ENCODE data around the gene ZNF780A.
A peak's percentile ranks its signal among the peaks of the same experiment; 100 is the strongest.
"Not testable (repeated sequence)": the region's sequence is repeated elsewhere in the genome, so short reads cannot be mapped to it uniquely, and the experiment has no call there.

Gene ZNF780A

DNA sequence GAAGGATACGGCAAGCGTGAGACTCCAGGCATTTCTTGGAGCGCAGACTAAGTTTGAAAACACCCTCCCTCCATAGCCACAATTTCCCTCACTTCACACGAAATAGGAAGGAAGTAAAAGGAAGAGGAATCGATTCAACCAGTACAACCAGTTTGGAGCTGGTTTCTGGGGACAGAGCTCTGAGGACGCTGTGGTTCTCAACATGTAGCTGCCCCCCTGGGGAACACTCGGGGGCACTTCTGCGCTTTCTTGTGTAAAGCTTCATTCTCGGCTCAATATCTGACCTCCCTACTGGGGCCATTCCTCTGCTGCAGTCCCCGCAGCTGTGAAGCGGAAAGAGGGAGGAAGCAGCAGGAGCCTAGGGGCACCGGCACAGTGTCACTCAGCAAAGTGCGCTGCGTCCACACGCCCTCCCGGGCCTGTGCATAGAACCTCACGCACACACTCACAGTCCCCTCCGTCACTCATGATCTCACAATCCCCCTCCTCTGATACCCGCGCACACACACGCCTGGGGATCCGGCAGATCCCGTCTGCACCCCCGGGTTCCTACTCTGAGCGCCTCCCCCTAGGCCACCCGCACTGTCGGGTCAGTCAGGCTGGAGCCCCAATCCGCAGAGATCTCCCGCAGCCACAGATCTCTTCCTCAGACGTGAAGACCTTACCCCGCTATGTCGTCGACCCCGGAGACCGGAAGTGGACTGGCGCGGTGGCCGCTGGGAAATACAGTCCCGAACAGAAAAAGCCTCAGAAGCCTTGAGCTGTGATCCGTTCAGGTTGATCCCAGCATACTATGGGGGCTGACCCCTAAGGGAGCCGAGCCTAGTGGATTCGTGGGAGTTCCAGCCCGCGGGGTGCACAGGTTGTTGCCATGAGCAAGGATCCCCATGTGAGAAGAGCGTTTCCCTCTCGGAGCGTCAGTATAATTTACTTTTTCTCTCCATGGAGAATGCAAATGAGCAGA, at the start of gene ZNF780A:
Gene ZNF780A, minus strand, starts transcription at position 703 of the 964 bp plus-strand sequence. CDS start 6,190 bp downstream, outside the sequence.
- Mint-ChIP-seq H3K27ac (peak within 1 kb of the TSS; percentile 99), H3K27me3 (peaks cover 21% of the 10 kb centered on the region), H3K9me3 (peaks cover 9% of the 10 kb centered on the region), H3K4me1 (peaks cover 37% of the 10 kb centered on the region), H3K36me3 (peaks cover 20% of the 10 kb centered on the region), H3K4me3 (peak within 1 kb of the TSS; percentile 100)
- ATAC-seq, result peak; percentile 94

- peaks cover 12% of the 10 kb centered on the region for H3K4me1 Mint-ChIP-seq
- no peak overlapping the region for H3K27ac Mint-ChIP-seq
- ATAC-seq, result no peak
- H3K36me3 Mint-ChIP-seq, result no peaks in the 10 kb centered on the region
- peaks cover 20% of the 10 kb centered on the region for H3K27me3 Mint-ChIP-seq
- H3K4me3 Mint-ChIP-seq, result no peak overlapping the region
- H3K9me3 Mint-ChIP-seq, result no peaks in the 10 kb centered on the region
These were observed 49.0 kb upstream of the ZNF780A start for GRCh38 chr19:40139533-40140287.

- H3K9me3 Mint-ChIP-seq, result no peaks in the 10 kb centered on the region
- peaks cover 22% of the 10 kb centered on the region for H3K27me3 Mint-ChIP-seq
- no peak overlapping the region for H3K4me3 Mint-ChIP-seq
- no peaks in the 10 kb centered on the region for H3K36me3 Mint-ChIP-seq
- no peak for ATAC-seq
- H3K4me1 Mint-ChIP-seq, result no peaks in the 10 kb centered on the region
- H3K27ac Mint-ChIP-seq, result no peak overlapping the region
These were observed 46.1 kb upstream of the ZNF780A start for GRCh38 chr19:40136818-40137217.

GRCh38 chr19:40134866-40135265, 44.1 kb upstream of the ZNF780A start:
- no peak for ATAC-seq
- Mint-ChIP-seq H3K27me3 (peaks cover 40% of the 10 kb centered on the region), H3K4me3 (no peak overlapping the region), H3K4me1 (no peaks in the 10 kb centered on the region), H3K27ac (no peak overlapping the region), H3K9me3 (no peaks in the 10 kb centered on the region), H3K36me3 (no peaks in the 10 kb centered on the region)

DNA sequence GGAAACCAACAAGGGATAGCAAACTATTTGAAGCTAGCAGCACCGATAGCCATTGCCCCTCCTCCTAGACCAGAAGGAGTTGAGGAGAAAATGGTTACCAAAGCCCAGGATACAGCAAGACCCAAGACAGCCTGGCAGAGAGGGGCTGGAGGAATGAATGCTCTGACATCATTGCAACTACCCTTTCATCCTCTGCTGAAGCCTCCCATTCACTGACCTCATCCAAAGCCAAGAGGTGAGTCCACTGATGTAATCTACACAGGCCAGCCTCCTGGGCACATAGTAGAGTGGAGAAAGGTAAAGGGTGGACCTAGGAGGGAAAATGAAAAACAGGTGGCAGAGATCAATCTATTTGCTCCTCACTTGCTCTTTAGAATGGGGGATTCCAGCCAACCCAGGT, 42.7 kb upstream of the ZNF780A start:
- H3K27me3 Mint-ChIP-seq, result peaks cover 48% of the 10 kb centered on the region
- H3K4me3 Mint-ChIP-seq, result no peak overlapping the region
- H3K4me1 Mint-ChIP-seq, result no peaks in the 10 kb centered on the region
- no peaks in the 10 kb centered on the region for H3K36me3 Mint-ChIP-seq
- H3K27ac Mint-ChIP-seq, result no peak overlapping the region
- no peak for ATAC-seq
- H3K9me3 Mint-ChIP-seq, result peaks cover 5% of the 10 kb centered on the region

DNA sequence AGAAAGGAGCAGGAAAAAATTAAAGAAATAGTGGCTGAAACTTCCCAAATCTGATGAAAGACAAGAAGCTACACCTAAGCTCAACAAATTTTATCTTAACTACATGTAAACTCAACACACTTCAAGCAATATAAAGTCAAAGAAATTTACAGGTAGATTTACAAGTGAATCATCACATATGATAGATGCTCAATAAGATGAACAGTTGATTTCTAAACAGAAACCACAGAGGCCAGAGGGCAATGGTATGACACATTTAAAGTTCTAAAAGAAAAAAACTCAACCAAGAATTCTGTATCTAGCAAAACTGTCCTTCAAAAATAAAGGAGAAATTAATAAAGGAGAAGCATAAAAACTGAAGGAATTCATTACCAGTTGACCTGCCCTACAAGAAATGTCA, 39.3 kb upstream of the ZNF780A start:
- Mint-ChIP-seq H3K9me3 (peaks cover 5% of the 10 kb centered on the region), H3K27ac (no peak overlapping the region), H3K4me3 (no peak overlapping the region), H3K36me3 (no peaks in the 10 kb centered on the region), H3K4me1 (no peaks in the 10 kb centered on the region), H3K27me3 (peaks cover 61% of the 10 kb centered on the region)
- no peak for ATAC-seq

GRCh38 chr19:40129425-40129824, 38.7 kb upstream of the ZNF780A start:
- Mint-ChIP-seq H3K27ac (no peak overlapping the region), H3K4me1 (no peaks in the 10 kb centered on the region), H3K9me3 (peaks cover 5% of the 10 kb centered on the region), H3K4me3 (no peak overlapping the region), H3K27me3 (peaks cover 59% of the 10 kb centered on the region), H3K36me3 (no peaks in the 10 kb centered on the region)
- ATAC-seq, result no peak

DNA sequence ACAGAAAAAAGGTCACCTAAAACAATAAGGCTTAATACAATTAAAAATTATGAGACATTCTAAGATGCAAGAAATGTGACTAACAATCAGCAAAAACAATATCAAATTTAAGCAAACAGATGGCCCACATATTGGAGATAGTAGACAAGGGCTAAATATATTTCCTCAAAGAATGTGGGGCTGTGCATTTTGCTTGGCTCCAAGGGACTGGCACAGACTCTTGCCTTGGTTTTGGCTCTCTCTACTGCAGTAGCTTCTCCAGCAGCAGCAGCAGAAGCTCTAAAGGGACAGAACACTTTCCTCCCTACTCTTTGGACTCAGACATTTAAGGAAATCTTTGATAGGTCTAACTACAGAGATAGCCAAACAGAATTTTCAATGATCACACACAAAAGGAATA, 38.2 kb upstream of the ZNF780A start:
- Mint-ChIP-seq H3K4me3 (no peak overlapping the region), H3K4me1 (no peaks in the 10 kb centered on the region), H3K27me3 (peaks cover 59% of the 10 kb centered on the region), H3K27ac (no peak overlapping the region), H3K9me3 (peaks cover 5% of the 10 kb centered on the region), H3K36me3 (no peaks in the 10 kb centered on the region)
- ATAC-seq, result no peak

DNA sequence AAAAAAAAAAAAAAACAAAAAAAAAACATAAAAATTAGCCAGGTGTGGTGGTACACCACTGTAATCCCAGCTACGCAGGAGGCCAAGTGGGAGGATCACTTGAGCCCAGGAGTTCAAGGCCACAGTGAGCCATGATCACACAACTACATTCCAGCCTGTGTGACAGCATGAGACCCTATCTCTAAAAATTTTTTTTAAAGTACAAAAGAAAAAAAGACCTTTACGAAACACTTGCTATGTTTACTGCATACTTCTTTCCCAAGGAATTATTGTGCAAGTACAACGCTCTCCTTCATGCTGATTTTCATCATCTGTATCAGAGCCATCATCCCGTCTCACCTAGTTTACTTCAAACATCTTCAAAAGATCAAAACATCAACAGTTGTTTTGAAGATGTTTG, 28.6 kb upstream of the ZNF780A start:
- ATAC-seq, result no peak
- Mint-ChIP-seq H3K27me3 (peaks cover 16% of the 10 kb centered on the region), H3K36me3 (no peaks in the 10 kb centered on the region), H3K4me3 (no peak overlapping the region), H3K27ac (no peak overlapping the region), H3K4me1 (peaks cover 4% of the 10 kb centered on the region), H3K9me3 (peaks cover 2% of the 10 kb centered on the region)

DNA sequence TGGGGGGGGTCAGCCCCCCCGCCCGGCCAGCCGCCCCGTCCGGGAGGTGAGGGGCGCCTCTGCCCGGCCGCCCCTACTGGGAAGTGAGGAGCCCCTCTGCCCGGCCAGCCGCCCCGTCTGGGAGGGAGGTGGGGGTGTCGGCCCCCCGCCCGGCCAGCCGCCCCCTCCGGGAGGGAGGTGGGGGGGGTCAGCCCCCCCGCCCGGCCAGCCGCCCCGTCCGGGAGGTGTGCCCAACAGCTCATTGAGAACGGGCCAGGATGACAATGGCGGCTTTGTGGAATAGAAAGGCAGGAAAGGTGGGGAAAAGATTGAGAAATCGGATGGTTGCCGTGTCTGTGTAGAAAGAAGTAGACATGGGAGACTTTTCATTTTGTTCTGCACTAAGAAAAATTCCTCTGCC, 27.9 kb upstream of the ZNF780A start:
- peaks cover 16% of the 10 kb centered on the region for H3K27me3 Mint-ChIP-seq
- not testable (repeated sequence) for ATAC-seq, H3K27ac Mint-ChIP-seq, H3K36me3 Mint-ChIP-seq, H3K4me1 Mint-ChIP-seq, H3K4me3 Mint-ChIP-seq, H3K9me3 Mint-ChIP-seq

DNA sequence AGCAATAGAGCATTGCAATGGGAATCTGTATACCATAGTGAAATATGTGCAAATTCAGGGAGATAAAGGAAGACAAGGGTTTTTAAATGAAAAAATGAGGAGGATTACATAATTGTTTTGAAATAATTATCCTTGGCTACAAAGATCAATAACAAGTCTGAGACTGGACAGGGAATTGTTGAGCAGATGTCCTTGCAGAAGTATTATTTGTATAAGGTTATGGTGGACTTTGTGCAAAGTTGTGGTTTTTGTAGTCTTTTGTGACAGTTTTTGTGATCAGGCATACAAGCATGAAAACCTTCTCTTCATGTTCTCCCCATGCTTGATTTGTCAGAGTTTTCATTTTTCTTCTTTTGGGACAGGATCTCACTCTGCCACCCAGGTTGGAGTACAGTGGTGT, 25.3 kb upstream of the ZNF780A start:
- peaks cover 4% of the 10 kb centered on the region for H3K4me1 Mint-ChIP-seq
- H3K36me3 Mint-ChIP-seq, result no peaks in the 10 kb centered on the region
- no peak overlapping the region for H3K27ac Mint-ChIP-seq
- peaks cover 14% of the 10 kb centered on the region for H3K27me3 Mint-ChIP-seq
- ATAC-seq, result no peak
- no peak overlapping the region for H3K4me3 Mint-ChIP-seq
- H3K9me3 Mint-ChIP-seq, result peaks cover 5% of the 10 kb centered on the region

- not testable (repeated sequence) for H3K36me3 Mint-ChIP-seq, H3K9me3 Mint-ChIP-seq, H3K27me3 Mint-ChIP-seq, H3K4me3 Mint-ChIP-seq, H3K27ac Mint-ChIP-seq, ATAC-seq, H3K4me1 Mint-ChIP-seq
These were observed 23.4 kb upstream of the ZNF780A start for GRCh38 chr19:40114119-40114518.

DNA sequence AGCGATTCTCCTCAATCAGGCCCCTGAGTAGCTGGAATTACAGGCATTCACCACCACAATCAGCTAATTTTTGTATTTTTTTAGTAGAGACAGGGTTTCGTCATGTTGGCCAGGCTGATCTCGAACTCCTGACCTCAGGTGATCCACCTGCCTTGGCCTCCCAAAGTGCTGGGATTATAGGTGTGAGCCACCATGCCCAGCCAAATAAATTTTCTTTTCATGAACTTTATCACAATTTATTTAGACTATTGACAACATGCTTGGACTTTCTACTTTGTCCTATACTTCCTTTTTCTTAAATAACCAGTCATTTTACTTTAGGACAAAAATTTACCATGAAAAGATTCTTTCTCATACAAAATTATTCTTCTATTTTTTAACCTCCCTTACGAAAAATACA, 21.5 kb upstream of the ZNF780A start:
- H3K27me3 Mint-ChIP-seq, H3K36me3 Mint-ChIP-seq, ATAC-seq, H3K4me1 Mint-ChIP-seq, H3K9me3 Mint-ChIP-seq, H3K4me3 Mint-ChIP-seq, H3K27ac Mint-ChIP-seq: not testable (repeated sequence)

GRCh38 chr19:40110570-40110969, 19.8 kb upstream of the ZNF780A start:
- ATAC-seq, result no peak
- H3K4me3 Mint-ChIP-seq, result no peak overlapping the region
- H3K27ac Mint-ChIP-seq, result no peak overlapping the region
- no peaks in the 10 kb centered on the region for H3K36me3 Mint-ChIP-seq
- H3K4me1 Mint-ChIP-seq, result no peaks in the 10 kb centered on the region
- H3K27me3 Mint-ChIP-seq, result no peaks in the 10 kb centered on the region
- H3K9me3 Mint-ChIP-seq, result peaks cover 6% of the 10 kb centered on the region

DNA sequence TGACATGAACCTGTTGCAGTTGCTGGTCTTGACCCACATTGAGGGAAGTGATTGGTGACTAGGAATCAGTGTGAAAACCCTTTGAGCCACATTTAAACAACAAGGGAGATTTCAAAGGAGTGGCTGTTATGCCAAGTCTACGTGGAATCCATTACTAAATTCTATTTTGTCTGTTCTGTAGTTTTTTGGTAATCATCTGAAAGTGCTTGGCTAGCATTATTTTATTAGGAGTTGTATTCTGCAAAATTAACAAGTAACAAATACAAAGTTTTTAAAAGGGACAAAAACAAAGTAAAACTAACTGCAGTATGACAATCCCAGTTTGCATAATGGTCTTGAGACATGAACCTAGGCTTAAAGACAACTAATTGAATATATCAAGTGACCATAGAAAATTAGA, 14.0 kb upstream of the ZNF780A start:
- Mint-ChIP-seq H3K27me3 (no peaks in the 10 kb centered on the region), H3K27ac (no peak overlapping the region), H3K36me3 (no peaks in the 10 kb centered on the region), H3K9me3 (peaks cover 3% of the 10 kb centered on the region), H3K4me1 (no peaks in the 10 kb centered on the region), H3K4me3 (no peak overlapping the region)
- ATAC-seq, result no peak

DNA sequence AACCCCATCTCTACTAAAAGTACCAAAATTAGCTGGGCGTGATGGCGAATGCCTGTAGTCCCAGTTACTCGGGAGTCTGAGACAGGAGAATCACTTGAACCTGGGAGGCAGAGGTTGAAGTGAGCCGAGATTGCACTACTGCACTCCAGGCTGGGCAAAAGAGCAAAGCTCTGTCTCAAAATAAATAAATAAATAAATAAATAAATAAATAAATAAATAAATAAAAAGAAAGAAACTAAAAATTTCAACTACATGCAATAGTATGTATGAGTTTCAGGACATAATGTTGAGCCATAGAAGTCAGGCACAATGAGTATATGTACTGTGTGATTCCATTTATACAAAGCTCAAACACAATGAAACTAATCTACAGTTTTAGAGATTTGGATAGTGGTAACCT, 12.9 kb upstream of the ZNF780A start:
- H3K4me1 Mint-ChIP-seq, result no peaks in the 10 kb centered on the region

More for the DNA sequence above, 12.9 kb upstream of the ZNF780A start:
- H3K27ac Mint-ChIP-seq, result no peak overlapping the region
- ATAC-seq, result no peak
- no peak overlapping the region for H3K4me3 Mint-ChIP-seq
- H3K27me3 Mint-ChIP-seq, result peaks cover 8% of the 10 kb centered on the region
- H3K9me3 Mint-ChIP-seq, result peaks cover 3% of the 10 kb centered on the region
- no peaks in the 10 kb centered on the region for H3K36me3 Mint-ChIP-seq
